NB4 (cell line): Measurements from ENCODE around the gene PDE4DIP.
"Not testable (repeated sequence)": the region's sequence is repeated elsewhere in the genome, so short reads cannot be mapped to it uniquely, and the experiment has no call there.

Experiments used
- CTCF ChIP-seq: IDR thresholded peaks from one replicate; pipeline ENCODE4 v1.5.1; 2012; ENCODE audit warnings: low read depth, low read length
- POLR2A ChIP-seq: IDR thresholded peaks from 2 replicates; pipeline ENCODE4 v1.6.1; 2011; ENCODE audit warnings: mild to moderate bottlenecking; ENCODE audit not compliant: insufficient read length; ENCODE audit errors: extremely low read depth

GRCh38 chr1:148916222-148916621, 72.0 kb downstream of the PDE4DIP start:
- TF ChIP-seq POLR2A, CTCF: not testable (repeated sequence)
